Neural progenitor cell (in vitro differentiated cells): ENCODE results near the gene C3orf20.

ENCODE experiments used
- CTCF ChIP-seq: fragments of 200-600 bp; sonication (generic); IDR thresholded peaks from 2 replicates; pipeline ENCODE4 v1.5.1; 2017; ENCODE audit warnings: antibody characterized with exemption, mild to moderate bottlenecking
- EZH2 ChIP-seq: fragments of 200-600 bp; sonication (generic); IDR thresholded peaks from 2 replicates; pipeline ENCODE4 v1.6.1; 2017; ENCODE audit warnings: antibody characterized with exemption, mild to moderate bottlenecking, moderate library complexity
- EZH2phosphoT487 ChIP-seq: fragments of 200-600 bp; sonication (generic); IDR thresholded peaks from 2 replicates; pipeline ENCODE4 v1.6.1; 2017; ENCODE audit warnings: antibody characterized with exemption

GRCh38 chr3:14767245-14768051 is 92.5 kb downstream of the C3orf20 start:
- TF ChIP-seq EZH2 (no peak), CTCF (no peak), EZH2phosphoT487 (no peak)
